IPS DF 19.7 (cell line): ENCODE measurements around the gene NEUROD1.
A peak's percentile ranks its signal among the peaks of the same experiment; 100 is the strongest.
"Not testable (repeated sequence)": the region's sequence is repeated elsewhere in the genome, so short reads cannot be mapped to it uniquely, and the experiment has no call there.

ENCODE experiments used
- DNase-seq: peaks from one replicate; pipeline ENCODE4 v3.0.0-alpha.2; 2013; ENCODE audit warnings: low read depth, low spot score

The NEUROD1 gene

DNA sequence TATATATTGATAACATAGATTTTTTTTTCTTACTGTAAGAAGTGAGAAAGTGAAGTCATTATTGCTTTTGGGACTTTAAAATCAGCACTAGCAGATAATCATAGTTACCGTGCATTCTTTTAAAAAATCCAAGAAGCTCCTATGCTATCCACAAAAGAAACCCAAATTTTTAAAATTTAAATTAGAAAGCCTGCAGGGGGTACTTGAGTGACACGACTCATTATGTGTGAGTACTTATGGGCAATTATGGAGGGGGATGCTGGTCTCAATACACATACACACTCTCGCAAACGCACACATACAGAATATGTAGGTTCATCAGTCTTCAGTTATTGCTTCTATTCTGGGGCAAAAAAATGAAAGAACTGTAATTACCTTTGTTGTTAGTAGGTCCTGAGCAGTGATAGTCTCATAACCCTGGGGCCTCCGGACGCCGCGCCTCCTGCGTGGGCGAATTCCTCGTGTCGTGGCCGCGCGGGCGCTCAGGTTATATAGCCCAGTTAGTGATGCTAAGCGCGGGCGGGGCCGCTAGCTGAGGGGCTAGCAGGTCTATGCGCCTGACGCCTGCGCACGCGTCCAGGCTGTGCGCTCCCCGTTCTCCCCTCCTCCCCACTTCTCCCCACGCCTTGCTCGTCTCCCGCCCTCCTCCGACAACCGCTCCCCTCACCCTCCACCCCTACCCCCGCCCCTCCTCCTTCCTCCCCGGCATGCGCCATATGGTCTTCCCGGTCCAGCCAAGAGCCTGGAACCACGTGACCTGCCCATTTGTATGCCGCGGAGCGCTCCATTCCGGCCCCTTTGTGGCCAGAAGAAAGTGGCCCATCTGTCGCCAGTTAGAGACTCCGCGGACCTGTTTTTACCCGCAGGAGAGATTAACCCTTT lies at the start of gene NEUROD1:
NEUROD1 (minus strand) TSS at position 463 of the 882 bp plus-strand sequence. CDS start 1,657 bp downstream, outside the sequence.
- DNase-seq: peak; percentile 83

DNA sequence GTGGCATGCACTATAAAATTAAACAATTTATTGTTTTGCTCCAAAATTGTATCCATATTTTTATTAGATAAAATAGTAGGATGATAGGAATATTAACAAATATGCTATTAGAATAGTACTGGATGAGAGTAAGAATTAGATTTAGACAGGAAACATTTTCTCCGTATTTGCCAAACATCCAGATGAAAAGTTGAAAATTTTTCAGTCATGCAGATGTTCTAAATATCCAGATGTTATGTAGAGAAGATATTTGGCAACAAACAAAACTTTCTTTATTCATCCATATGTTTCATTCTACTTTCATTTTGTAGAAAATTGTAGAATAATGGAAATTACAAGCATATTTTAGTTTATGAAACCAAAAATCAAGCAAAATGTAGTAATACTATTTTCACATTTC lies 45.2 kb upstream of the NEUROD1 start:
- no peak for DNase-seq

DNA sequence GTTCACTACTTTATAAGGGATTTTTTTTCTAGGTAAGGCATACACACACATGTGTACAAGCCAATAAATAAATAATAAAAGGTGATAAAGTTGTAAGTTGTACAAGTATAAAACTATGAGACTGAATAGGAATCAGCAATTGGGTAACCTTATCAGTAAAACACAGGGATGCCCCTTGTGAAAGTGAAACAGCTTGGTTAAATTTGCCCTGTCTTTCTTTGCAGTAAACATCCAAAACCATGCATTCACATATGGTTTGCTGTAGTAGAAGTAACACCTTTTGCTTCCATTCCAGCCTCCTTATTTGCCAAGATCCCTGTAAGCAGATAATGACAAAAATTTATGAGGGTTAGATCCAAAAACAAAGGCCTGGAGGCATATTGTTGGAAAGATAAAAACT lies 44.3 kb upstream of the NEUROD1 start:
- no peak for DNase-seq

DNA sequence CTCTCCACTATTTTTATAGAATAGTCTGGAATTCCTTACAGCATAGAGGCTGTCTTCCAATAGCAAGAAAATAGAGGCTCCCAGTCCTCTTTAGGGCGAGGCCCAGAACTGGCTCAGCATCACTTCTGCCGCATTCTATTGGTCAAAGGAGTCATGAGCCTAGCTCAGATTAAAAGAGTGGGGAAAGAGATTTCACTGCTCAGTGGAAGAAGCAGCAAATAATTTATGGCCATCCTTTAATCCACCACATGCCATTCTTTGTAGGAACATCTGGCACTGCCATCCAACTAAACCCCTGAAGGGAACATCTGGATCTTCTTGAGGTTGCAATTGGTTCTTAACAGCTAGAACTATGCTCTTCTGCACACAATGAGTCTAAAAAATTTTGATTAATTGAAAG lies 43.4 kb upstream of the NEUROD1 start:
- DNase-seq: no peak

DNA sequence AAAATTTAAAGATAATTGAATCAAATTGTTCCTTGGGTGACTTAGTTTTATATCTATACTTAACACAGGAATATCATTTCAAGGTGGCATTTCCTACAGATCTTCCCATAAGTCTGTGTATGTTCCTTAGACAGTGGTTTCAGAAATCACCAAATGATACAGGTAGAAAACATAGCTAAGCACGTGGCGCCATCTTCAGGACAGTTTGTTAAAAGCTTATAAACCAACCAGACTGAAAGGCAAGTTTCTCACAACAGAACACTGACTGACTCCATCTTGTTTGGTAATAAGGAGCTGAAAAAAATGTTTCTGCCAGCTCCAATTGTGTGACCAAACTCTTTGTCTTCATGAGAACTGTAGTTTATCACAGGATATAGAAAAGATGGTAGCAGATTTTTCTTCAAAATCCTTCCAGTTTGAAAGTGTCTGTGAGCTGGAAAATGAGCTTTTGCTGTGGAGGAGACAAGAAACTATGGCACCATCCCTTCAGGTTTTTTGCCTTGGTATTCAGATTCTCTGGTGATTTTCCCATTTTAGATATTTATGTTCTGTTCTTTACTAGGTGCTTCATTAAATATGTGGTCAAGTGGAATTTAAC lies 34.8 kb upstream of the NEUROD1 start:
- DNase-seq: peak; percentile 7

DNA sequence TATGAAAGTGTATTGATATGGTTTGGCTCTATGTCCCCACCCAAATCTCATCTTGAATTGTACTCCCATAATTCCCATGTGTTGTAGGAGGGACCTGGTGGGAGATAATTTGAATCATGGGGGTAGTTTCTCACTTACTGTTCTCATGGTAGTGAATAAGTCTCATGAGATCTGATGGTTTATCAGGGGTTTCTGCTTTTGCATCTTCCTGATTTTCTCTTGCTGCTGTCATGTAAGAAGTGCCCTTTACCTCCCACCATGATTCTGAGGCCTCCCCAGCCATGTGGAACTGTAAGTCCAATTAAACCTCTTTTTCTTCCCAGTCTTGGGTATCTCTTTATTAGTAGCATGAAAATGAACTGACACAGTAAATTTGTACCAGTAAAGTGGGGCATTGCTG lies 30.7 kb upstream of the NEUROD1 start:
- DNase-seq: not testable (repeated sequence)

DNA sequence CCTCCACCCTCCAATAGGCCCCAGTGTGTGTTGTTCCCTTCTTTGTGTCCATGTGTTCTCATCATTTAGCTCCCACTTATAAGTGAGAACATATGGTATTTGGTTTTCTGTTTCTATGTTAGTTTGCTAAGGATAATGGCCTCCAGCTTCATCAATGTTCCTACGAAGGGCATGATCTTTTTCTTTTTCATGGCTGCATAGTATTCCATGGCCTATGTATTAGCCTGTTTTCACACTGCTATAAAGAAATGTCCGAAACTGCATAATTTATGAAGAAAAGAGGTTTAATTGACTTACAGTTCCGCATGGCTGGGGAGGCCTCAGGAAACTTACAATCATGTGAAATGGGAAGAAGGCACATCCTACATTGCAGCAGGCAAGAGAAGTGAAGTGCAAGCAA lies 22.2 kb upstream of the NEUROD1 start:
- not testable (repeated sequence) for DNase-seq

DNA sequence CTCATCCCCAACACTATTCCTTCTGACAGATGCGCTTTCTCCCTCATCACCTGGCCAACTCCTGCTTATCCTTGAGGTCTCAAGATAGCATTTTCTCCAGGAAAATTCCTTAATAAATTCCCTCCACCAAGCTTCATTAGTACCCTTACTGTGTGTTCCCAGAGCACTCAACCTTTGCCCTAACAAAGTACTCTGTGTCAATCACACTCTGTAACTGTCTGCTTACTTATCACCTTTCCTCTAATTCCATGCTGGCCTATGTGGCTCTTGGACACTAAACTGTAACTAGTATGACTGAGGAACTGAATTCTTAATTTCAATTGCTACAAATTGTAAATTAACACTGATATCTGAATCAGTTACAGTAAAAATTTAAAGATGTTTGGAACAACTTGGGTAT lies 17.9 kb upstream of the NEUROD1 start:
- no peak for DNase-seq

DNA sequence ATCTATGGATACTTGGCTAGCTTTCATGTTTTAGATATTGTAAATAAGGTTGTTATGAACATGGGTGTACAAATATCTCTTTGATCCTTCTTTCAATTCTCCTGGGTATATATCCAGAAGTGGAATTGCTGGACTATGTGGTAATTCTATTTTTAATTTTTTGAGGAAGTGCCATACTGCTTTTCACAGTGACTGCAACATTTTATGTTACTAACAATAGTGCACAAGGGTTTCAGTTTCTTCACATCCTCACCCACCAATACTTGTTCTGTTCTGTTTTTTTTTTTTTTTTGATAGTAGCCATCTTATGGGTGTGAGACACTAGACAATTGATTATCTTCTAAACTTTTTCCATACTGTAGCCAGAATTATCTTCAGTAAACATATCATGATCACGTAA lies 17.3 kb upstream of the NEUROD1 start:
- no peak for DNase-seq

DNA sequence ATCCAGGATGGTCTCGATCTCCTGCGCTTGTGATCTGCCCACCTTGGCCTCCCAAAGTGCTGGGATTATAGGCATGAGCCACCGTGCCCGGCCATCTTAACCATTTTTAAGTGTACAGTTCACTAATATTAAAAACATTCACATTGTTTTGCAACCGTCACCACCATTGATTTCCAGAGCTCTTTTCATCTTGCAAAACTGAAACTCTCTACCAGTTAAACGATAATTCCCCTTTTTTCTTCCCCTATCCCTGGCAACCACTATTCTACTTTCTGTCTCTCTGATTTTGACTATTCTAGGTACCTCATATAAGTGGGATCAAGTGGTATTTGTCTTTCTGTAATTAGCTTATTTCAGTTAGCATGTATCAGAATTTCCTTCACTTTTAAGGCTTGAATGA lies 16.8 kb upstream of the NEUROD1 start:
- no peak for DNase-seq

DNA sequence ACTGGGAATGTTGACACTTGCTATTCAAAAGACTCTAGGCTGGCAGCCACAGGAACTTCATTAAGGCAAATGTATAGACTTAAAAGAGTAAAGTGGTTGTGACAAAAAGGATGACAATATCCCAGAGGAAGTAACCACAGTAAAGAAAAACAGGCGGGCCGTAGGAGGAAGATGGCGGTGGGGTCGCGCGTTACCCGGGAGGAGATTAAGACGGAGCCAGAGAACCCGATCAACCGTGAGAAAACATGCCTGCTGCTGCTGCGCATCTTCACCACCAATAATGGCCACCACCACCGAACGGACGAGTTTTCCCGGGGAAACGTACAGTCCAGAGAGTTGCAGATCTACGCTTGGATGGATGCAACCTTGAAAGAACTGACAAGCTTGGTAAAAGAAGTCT lies 14.0 kb upstream of the NEUROD1 start:
- no peak for DNase-seq

DNA sequence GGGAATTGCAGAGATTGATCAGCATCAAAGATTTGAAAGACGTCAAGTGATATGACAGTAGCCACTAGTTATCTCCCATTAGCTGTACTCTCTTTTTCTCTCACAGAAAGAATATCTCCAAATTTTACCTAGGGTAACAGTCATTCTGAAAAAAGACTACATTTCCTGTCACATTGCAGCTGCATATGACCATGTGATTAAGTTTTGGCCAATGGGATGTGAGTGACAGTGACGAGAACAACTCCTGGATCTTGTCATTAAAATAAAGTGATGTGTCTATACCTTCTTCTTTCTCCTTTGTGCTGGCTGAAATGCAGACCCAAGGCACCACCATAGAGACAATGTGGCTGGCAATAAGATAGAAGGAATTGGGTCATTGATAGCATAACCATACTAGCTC lies 10.5 kb upstream of the NEUROD1 start:
- no peak for DNase-seq

DNA sequence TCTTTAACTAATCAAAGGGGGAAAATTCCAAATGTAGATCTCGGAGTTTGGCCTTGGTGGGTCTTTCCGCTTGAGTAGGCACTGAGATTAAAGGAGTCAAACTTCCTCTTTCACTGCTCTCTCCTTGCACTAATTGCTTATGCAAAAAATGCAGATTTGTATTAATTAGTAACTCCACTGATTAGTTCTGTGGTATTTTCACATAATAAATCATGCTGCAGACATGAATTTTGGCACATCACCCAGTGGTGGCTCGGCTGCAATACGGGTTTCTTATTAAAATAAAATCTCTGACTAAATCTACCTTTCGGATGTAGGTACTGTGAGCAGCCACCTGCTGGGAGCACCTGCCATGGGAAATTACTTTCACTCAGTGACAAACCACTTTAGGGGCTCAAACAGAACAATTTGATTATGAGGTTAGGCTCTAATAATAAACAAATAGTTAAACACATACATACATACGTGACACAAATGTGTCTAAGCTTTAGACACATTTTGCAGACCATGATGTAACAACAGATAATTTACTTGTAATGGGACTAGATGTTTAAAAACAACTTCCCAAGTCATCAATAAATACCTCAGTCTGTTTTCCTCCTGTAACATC lies 6.4 kb upstream of the NEUROD1 start:
- DNase-seq: no peak

DNA sequence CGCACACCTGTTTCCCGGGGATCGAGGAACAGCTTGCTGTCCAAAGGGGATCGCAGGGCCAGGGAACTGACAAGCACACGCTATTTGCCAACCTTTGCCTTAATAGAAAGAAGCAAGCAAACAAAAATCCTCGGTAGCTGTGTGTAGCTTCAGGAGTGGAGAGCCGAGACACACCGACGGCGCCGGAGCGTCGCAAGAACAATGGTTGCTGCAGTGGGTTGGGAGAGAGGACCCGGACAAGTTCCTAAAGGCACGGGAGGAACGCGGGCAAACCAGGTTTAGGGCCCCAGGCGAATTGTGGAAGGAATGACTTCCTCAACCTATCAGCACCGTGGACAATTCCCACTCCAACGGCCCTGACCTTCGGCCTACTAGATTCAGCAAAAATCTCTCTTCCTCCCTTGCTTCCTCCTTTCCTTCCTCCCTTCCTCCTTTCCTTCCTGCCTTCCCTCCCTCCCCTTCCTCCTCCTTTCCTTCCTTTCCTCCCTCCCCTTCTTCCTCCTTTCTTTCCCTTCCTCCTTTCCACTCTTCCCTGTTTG lies 4.9 kb upstream of the NEUROD1 start:
- DNase-seq: no peak

DNA sequence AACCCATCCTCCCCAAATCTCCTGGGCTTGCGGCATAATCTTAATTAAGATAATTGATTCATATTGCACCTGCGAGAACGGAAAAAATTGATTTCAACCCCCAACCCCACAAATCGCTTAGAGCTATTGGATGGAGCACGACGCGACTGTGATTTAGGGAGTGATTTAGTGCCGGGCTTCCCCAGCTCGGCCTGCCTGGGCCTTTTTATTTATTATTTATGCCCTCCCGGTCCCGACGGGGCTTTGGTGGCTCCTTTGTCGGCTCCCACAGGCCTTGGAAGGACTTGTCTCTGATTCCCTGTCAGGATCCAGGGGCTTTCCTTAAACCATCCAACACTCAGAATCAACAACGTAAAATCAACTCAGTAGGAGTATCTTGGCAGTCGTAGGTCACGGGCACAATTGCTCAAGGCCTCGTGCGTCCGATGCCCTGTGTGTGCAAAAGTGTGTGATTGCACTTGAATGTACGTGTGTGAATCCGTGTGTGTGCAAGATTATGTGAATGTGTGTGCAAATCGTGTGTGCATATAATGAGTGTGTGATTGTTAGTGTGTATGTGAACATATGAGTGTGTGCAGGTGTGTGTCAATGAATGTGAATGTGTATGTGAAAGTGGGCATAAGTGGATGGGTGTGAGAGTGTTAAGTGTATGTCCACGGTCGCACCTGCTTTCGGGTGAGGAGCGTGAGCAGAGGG lies 4.3 kb upstream of the NEUROD1 start:
- DNase-seq: no peak

DNA sequence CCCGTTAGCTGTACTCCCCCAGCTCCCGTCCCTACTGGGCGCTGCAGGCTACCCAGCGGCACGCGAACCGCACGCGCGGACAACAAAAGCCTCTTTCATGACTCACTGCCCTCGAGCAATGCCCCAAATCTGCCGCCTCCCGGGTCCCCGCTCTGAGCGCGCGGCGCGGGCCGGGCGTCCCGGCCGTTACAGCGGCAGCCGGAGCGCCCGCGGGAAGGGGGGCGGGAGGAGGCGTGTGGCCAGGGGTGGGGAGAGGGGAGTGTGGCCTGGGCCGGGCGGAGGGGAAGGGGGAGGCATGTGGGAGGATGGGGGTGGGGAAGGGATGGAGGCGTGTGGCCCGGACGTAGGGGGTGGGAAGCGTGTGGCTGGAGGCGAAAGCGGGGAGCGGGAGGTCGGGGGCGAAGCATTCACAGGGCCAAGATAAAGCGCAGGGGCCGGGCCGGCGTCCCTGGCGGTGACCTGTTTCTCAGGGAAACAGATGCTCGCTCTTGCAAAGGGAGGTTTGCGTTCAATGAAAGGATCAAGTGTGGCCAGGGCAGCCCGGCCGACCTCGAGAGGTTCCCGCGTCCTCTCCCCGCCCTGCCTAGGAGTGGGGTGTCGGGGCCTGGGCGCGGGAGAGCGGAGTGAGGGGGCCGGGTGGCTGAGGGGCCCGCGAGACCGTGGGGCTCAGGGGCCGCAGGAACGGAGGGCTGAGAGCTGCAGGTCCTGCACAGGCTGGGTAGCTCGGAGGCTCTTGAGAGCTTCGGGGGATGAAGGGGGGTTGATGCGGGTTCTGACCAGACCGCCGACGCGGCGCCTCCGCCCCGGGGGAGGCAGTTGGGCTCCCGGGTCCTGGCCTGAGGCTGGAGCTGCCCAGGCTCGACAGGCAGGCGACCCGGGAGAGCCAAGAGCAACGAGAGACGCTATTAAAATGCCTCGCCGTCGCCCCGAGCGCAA lies 3.5 kb upstream of the NEUROD1 start:
- no peak for DNase-seq

DNA sequence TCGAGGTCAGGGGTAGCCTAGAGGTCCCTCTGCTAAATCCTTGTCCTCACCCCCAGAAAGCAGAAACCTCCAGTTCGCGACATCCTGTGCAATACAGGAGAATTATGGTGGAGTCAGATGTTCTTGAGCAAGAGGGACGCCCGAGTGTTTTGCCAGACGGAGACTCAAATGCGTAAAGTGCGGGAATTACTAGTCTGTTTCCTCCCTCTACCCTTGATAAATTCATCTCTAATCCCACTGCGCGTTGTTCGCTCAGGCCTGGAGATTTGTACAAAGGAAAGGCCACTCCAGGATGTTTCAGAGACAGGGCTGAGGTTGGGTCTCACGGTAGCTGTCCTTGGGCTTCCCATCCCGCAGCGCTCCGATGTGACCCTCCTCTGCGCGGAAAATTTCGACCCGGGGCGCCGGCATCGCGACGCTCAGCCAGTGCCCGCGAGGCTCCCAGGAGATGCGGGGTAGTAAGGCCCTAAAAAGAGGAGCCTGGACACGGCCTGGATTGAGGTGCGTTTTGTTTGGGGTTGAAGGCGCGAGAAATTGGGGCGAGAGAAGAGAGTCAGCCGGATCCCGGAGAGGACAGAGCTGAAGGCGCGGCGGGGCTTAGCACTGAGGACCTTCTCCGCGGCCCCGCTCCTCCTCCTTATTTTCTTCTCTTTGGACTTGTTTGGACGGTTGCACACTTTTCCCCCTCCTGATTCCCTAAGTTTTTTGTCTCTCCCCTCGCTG lies 2.6 kb upstream of the NEUROD1 start:
- DNase-seq: no peak

DNA sequence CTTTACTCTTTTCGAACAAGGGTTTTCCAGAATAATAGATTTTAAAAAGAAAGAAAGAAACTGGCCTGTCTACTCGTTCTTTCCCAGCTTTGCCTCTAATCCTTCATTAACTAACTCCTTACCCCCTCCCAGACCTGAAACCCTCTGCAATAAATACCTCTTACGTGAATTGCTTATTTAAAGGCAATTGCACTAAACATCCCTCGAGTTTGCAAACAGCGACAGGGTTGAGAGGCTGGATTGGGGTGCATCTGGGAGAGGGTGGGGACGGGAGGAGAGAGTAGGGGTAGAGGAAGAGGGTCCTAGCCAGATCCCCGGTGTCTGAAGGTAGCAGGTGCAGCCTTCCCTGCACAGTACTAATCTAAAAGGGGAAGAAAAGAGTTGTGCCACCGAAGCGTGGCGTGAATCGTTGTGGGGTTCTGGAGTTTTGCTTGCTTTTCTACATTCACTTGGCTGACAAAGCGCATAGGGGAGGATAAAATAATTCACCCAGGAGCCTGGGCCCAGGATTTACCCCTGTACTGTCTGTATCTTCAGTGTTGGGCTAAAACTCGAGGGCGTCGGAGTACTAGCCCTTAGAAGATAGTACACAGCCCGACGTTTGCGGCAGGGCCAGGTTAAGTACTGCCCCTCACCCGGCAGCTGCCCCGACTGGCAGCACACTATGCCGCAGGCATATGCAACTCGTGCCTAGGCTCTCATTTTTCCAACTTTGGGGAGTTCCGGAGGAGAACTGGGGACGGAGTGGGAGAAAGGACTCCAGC lies 1.9 kb upstream of the NEUROD1 start:
- no peak for DNase-seq
